Measurements from ENCODE around the gene PACSIN1.
A peak's percentile ranks its signal among the peaks of the same experiment; 100 is the strongest.

Gene PACSIN1

DNA sequence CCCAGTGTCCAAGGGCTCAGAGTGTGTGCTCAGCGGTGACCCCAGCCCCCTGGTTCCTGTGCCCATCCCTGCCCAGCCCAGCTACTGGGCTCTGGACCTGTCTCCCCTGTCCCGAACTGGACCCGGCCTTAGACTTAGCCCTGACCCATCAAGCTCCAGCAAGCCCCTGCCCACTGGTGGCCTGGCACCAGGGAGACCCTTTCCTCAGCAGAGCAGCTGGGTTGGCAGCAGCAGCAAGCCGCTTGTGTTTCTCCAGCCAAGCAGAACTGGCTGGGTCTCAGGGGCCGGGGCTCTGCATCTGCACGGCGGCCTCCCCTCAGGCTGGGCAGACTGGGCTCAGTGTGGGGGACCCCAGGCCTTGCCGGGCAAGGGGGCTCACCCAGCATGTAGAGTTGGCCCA lies 89.5 kb downstream of the PACSIN1 start:
- H3K4me1 Mint-ChIP-seq, result peaks cover 56% of the 10 kb centered on the region
- H3K36me3 Mint-ChIP-seq (ENCODE audit: low read depth), result no peaks in the 10 kb centered on the region
- DNase-seq, result no peak
- H3K9me3 Mint-ChIP-seq, result peaks cover 7% of the 10 kb centered on the region
- TF ChIP-seq CTCF (IDR thresholded peaks at IDR 0.05), result no peak
- H3K27ac Mint-ChIP-seq, result peak overlapping the region; percentile 68
- H3K27me3 Mint-ChIP-seq (ENCODE audit: low read depth, poor library complexity), result peaks cover 10% of the 10 kb centered on the region
- no peak overlapping the region for H3K4me3 Mint-ChIP-seq

GRCh38 chr6:34556031-34556471 lies 90.2 kb downstream of the PACSIN1 start, which contains the start of gene SPDEF:
TSS of gene SPDEF (minus strand) at chr6:34556329. CDS start at chr6:34544455, 11,874 bp downstream.
- H3K27ac Mint-ChIP-seq, result peak within 1 kb of the TSS; percentile 68
- peaks cover 10% of the 10 kb centered on the region for H3K27me3 Mint-ChIP-seq (ENCODE audit: low read depth, poor library complexity)
- DNase-seq, result no peak
- H3K36me3 Mint-ChIP-seq (ENCODE audit: low read depth), result no peaks in the 10 kb centered on the region
- peaks cover 7% of the 10 kb centered on the region for H3K9me3 Mint-ChIP-seq
- no peak for TF ChIP-seq CTCF (IDR thresholded peaks at IDR 0.05)
- peak within 1 kb of the TSS; percentile 38 for H3K4me3 Mint-ChIP-seq
- peaks cover 61% of the 10 kb centered on the region for H3K4me1 Mint-ChIP-seq

GRCh38 chr6:34556493-34556892 lies 90.6 kb downstream of the PACSIN1 start:
- Mint-ChIP-seq H3K4me3 (peak overlapping the region; percentile 38), H3K27ac (peak overlapping the region; percentile 31), H3K36me3 (ENCODE audit: low read depth) (no peaks in the 10 kb centered on the region), H3K27me3 (ENCODE audit: low read depth, poor library complexity) (peaks cover 10% of the 10 kb centered on the region), H3K9me3 (peaks cover 7% of the 10 kb centered on the region), H3K4me1 (peaks cover 61% of the 10 kb centered on the region)
- TF ChIP-seq CTCF (IDR thresholded peaks at IDR 0.05), result no peak
- DNase-seq, result no peak

DNA sequence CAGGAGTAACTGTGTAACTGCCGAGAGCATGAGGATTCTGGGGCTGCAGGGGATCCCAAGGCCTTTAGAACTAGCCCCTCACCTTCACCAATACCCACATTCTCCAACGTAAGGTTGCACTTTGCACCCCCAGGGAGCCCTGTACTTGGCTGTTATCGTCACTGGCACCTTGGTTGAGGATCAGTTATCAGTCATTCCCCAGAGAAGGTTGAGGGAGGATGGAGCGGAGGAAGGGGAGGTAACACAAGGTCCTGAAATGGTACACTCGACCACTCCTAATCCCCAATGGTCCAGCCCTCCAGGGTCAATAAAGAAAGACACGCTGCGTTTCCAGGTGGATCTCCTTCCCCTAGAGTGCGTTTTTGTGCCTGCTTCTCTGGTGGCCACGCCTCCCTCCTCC lies 91.4 kb downstream of the PACSIN1 start:
- DNase-seq, result no peak
- peaks cover 60% of the 10 kb centered on the region for H3K4me1 Mint-ChIP-seq
- peaks cover 7% of the 10 kb centered on the region for H3K27me3 Mint-ChIP-seq (ENCODE audit: low read depth, poor library complexity)
- peak overlapping the region; percentile 67 for H3K27ac Mint-ChIP-seq
- no peaks in the 10 kb centered on the region for H3K36me3 Mint-ChIP-seq (ENCODE audit: low read depth)
- no peak for TF ChIP-seq CTCF (IDR thresholded peaks at IDR 0.05)
- H3K9me3 Mint-ChIP-seq, result peaks cover 7% of the 10 kb centered on the region
- H3K4me3 Mint-ChIP-seq, result no peak overlapping the region

GRCh38 chr6:34558172-34558714 lies 92.4 kb downstream of the PACSIN1 start:
- H3K4me3 Mint-ChIP-seq, result no peak overlapping the region
- peaks cover 53% of the 10 kb centered on the region for H3K4me1 Mint-ChIP-seq
- H3K9me3 Mint-ChIP-seq, result peaks cover 7% of the 10 kb centered on the region
- no peak for TF ChIP-seq CTCF (IDR thresholded peaks at IDR 0.05)
- H3K36me3 Mint-ChIP-seq (ENCODE audit: low read depth), result no peaks in the 10 kb centered on the region
- peaks cover 6% of the 10 kb centered on the region for H3K27me3 Mint-ChIP-seq (ENCODE audit: low read depth, poor library complexity)
- DNase-seq, result no peak
- no peak overlapping the region for H3K27ac Mint-ChIP-seq

Measured in nephron progenitor cell (in vitro differentiated cells).